Measurements from ENCODE around the gene USP1. TPM values are rescaled to one million over a fixed set of nuclear protein-coding genes. Genes with fewer than 3 reads are reported as not detected.
A peak's percentile ranks its signal among the peaks of the same experiment; 100 is the strongest.

Gene USP1
- total RNA-seq, 2 experiments from 2014 or later = 69.6 to 96.6 TPM

DNA sequence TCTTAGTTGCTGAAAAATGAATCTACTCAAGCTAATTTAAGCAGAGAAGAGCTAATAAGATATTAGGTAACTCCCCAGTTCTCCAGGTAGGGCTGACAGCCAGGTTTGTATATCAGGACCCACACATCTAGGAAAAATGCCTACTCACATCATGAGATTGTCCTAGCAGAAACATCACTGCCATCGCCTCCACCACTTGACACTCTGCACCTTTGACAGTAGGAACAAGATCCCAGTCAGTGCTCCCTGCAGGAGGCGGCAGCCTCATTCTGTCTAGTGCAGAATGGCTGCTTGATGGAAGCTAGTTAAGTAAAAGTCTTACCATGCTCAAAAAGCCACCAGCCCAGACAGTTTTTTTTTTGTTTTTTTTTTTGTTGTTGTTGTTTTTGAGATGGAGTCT lies 31.6 kb upstream of the USP1 start:
- intact Hi-C loops (cut with micrococcal nuclease; ENCODE audit: unreplicated experiment) = loop anchor here (10.0 kb wide), 2 partner anchors 110 to 340 kb away; no protein-coding TSS in a partner anchor
- Histone ChIP-seq H3K36me3 (ENCODE audit: insufficient read depth, low read length) (no peaks in the 10 kb centered on the region), H3K4me3 (ENCODE audit: low read depth, low read length, poor library complexity, severe bottlenecking) (no peak overlapping the region)

GRCh38 chr1:62406576-62406975 lies 30.3 kb upstream of the USP1 start:
- Histone ChIP-seq H3K9me3 (ENCODE audit: low read length) (no peaks in the 10 kb centered on the region), H3K36me3 (ENCODE audit: insufficient read depth, low read length) (no peaks in the 10 kb centered on the region), H3K27ac (ENCODE audit: low read depth, low read length, poor library complexity, severe bottlenecking) (no peak overlapping the region), H4K20me1 (ENCODE audit: insufficient read depth, low read length) (no peaks in the 10 kb centered on the region), H3K4me1 (ENCODE audit: insufficient read depth, low read length, poor library complexity, severe bottlenecking) (no peaks in the 10 kb centered on the region), H2AFZ (ENCODE audit: low read length) (no peak overlapping the region), H3K4me3 (ENCODE audit: low read depth, low read length, poor library complexity, severe bottlenecking) (no peak overlapping the region), H3K9me2 (ENCODE audit: insufficient read depth, low read length) (no peaks in the 10 kb centered on the region), H3K4me2 (ENCODE audit: low read length) (no peak overlapping the region), H3K79me2 (ENCODE audit: insufficient read depth, low read depth, low read length) (no peaks in the 10 kb centered on the region)
- POLR2A ChIA-PET = interaction anchor here (0.6 kb wide), 1 partner anchor 564 kb away, joined by 3 read pairs; no protein-coding TSS in a partner anchor
- CTCF ChIA-PET (ENCODE audit: unreplicated experiment) = no interaction called here
- BruUV-seq (replicated peaks) = no TSS peak
- TF ChIP-seq EZH2phosphoT487 (IDR thresholded peaks at IDR 0.05; ENCODE audit: borderline replicate concordance, low read depth, low read length) (no peak), CTCF (conservative IDR thresholded peaks at IDR 0.05; ENCODE audit: low read length) (no peak)
- intact Hi-C loops (cut with micrococcal nuclease; ENCODE audit: unreplicated experiment) = loop anchor here (10.0 kb wide), 2 partner anchors 112 to 338 kb away; no protein-coding TSS in a partner anchor
- no peak for DNase-seq (ENCODE audit: low spot score)

More for the DNA sequence above, 31.6 kb upstream of the USP1 start:
- Histone ChIP-seq H3K9me3 (ENCODE audit: low read length) (no peaks in the 10 kb centered on the region), H3K79me2 (ENCODE audit: insufficient read depth, low read depth, low read length) (no peaks in the 10 kb centered on the region), H3K27ac (ENCODE audit: low read depth, low read length, poor library complexity, severe bottlenecking) (no peak overlapping the region), H3K4me1 (ENCODE audit: insufficient read depth, low read length, poor library complexity, severe bottlenecking) (no peaks in the 10 kb centered on the region), H2AFZ (ENCODE audit: low read length) (no peak overlapping the region), H3K9me2 (ENCODE audit: insufficient read depth, low read length) (no peaks in the 10 kb centered on the region), H3K4me2 (ENCODE audit: low read length) (no peak overlapping the region), H4K20me1 (ENCODE audit: insufficient read depth, low read length) (no peaks in the 10 kb centered on the region)
- BruUV-seq (replicated peaks) = no TSS peak
- TF ChIP-seq EZH2phosphoT487 (IDR thresholded peaks at IDR 0.05; ENCODE audit: borderline replicate concordance, low read depth, low read length) = no peak
- no peak for TF ChIP-seq CTCF (conservative IDR thresholded peaks at IDR 0.05; ENCODE audit: low read length)
- ChIA-PET CTCF (ENCODE audit: unreplicated experiment) (no interaction called here), POLR2A (no interaction called here)
- no peak for DNase-seq (ENCODE audit: low spot score)

DNA sequence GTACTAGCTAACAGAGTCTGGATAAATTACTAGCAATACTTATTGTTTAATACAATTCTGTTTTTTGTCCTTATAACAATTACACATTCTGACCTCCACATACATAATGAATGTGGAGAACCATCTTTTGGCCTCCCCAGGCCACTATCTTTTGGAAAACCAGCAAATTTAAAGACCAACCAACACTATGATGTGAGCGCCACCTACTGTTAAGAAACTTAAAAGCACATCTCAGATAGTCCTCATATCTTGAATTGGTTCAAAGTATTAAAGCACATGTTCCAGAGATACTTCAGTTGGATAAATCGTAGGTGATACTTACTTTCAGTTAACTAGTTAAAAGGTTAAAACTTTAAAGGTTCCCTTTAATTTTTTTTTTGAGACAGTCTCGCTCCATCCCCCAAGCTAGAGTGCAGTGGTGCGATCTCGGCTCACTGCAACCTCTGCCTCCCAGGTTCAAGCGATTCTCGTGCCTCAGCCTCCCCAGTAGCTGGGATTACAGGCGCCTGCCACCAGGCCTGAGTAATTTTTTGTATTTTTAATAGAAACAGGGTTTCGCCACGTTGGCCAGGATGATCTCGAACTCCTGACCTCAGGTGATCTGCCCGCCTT lies 29.3 kb upstream of the USP1 start:
- no peak overlapping the region for H3K4me3 ChIP-seq (ENCODE audit: low read depth, low read length, poor library complexity, severe bottlenecking)
- no TSS peak for BruUV-seq (replicated peaks)
- peak; percentile 61 for DNase-seq (ENCODE audit: low spot score)
- no peak overlapping the region for H3K27ac ChIP-seq (ENCODE audit: low read depth, low read length, poor library complexity, severe bottlenecking)
- ChIA-PET CTCF (ENCODE audit: unreplicated experiment) (no interaction called here), POLR2A (no interaction called here)
- H4K20me1 ChIP-seq (ENCODE audit: insufficient read depth, low read length) = no peaks in the 10 kb centered on the region
- no peak overlapping the region for H3K4me2 ChIP-seq (ENCODE audit: low read length)
- TF ChIP-seq CTCF (conservative IDR thresholded peaks at IDR 0.05; ENCODE audit: low read length) (peak; percentile 93), EZH2phosphoT487 (IDR thresholded peaks at IDR 0.05; ENCODE audit: borderline replicate concordance, low read depth, low read length) (no peak)
- H3K9me3 ChIP-seq (ENCODE audit: low read length) = no peaks in the 10 kb centered on the region
- intact Hi-C loops (cut with micrococcal nuclease; ENCODE audit: unreplicated experiment) = loop anchor here (1.0 to 10.0 kb wide), 3 partner anchors 113 to 337 kb away; no protein-coding TSS in a partner anchor
- no peaks in the 10 kb centered on the region for H3K9me2 ChIP-seq (ENCODE audit: insufficient read depth, low read length)
- no peaks in the 10 kb centered on the region for H3K36me3 ChIP-seq (ENCODE audit: insufficient read depth, low read length)
- H2AFZ ChIP-seq (ENCODE audit: low read length) = no peak overlapping the region
- H3K79me2 ChIP-seq (ENCODE audit: insufficient read depth, low read depth, low read length) = no peaks in the 10 kb centered on the region
- H3K4me1 ChIP-seq (ENCODE audit: insufficient read depth, low read length, poor library complexity, severe bottlenecking) = no peaks in the 10 kb centered on the region
